ENCODE results near the gene RPS14.
A peak's percentile ranks its signal among the peaks of the same experiment; 100 is the strongest.

DNA sequence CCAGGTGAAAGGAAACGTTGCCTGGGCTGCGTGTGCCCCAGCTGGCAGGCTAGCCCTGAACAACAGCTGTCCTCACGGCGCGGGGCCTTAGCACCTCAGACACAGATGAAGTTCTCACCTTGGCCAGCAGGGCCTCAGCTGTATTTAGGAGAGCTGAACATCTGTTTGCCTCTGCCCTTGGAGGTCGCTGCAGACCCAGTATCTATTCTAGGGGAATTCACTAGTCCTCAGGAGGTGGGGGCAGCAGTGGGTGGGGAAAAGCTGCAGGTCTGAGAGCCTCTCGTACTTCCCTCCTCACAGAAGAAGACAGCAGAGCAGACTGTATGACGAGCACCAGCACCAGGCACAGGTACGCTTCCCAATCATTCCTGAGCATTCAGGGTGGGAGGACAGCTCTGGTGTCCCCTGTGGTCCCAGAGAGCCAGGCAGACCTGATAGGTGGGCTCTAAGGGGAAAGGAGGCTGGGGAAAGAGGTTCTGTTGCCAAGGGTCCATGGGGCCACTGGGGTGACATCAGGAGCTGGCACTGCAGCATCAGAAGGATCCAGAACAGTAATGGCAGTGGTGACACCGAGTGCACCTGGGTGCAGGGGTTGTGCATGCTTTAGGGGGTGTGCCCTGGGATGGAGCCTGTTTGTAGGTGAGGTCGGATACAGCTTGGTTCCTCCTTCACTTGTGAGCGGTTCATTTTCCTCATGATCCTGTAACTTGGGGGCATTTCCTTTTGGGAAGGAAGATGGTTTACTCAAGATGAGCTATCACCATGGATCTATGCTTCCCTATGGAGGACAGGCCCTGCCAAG lies 50.6 kb downstream of the RPS14 start:
- TF ChIP-seq FOXP4 (CRISPR knock-in tag; IDR thresholded peaks at IDR 0.05) (no peak), KAT7 (CRISPR knock-in tag; IDR thresholded peaks at IDR 0.05; ENCODE audit: borderline replicate concordance) (no peak), GABPB1 (CRISPR knock-in tag; IDR thresholded peaks at IDR 0.05) (no peak), ESRRA (CRISPR knock-in tag; IDR thresholded peaks at IDR 0.05; ENCODE audit: borderline replicate concordance) (no peak), NFYB (CRISPR knock-in tag; conservative IDR thresholded peaks at IDR 0.05; ENCODE audit: low read depth) (no peak), USF1 (CRISPR knock-in tag; IDR thresholded peaks at IDR 0.05) (no peak), SMAD4 (CRISPR knock-in tag; IDR thresholded peaks at IDR 0.05) (no peak), FOXJ3 (CRISPR knock-in tag; IDR thresholded peaks at IDR 0.05; ENCODE audit: borderline replicate concordance) (no peak)
- TF ChIP-seq, protein P1, sequence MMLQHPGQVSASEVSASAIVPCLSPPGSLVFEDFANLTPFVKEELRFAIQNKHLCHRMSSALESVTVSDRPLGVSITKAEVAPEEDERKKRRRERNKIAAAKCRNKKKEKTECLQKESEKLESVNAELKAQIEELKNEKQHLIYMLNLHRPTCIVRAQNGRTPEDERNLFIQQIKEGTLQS (CRISPR knock-in tag; conservative IDR thresholded peaks at IDR 0.05) = no peak
- TF ChIP-seq, protein P2, sequence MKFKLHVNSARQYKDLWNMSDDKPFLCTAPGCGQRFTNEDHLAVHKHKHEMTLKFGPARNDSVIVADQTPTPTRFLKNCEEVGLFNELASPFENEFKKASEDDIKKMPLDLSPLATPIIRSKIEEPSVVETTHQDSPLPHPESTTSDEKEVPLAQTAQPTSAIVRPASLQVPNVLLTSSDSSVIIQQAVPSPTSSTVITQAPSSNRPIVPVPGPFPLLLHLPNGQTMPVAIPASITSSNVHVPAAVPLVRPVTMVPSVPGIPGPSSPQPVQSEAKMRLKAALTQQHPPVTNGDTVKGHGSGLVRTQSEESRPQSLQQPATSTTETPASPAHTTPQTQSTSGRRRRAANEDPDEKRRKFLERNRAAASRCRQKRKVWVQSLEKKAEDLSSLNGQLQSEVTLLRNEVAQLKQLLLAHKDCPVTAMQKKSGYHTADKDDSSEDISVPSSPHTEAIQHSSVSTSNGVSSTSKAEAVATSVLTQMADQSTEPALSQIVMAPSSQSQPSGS (CRISPR knock-in tag; IDR thresholded peaks at IDR 0.05; ENCODE audit: borderline replicate concordance, low read depth) = no peak
- TF ChIP-seq, protein P3, sequence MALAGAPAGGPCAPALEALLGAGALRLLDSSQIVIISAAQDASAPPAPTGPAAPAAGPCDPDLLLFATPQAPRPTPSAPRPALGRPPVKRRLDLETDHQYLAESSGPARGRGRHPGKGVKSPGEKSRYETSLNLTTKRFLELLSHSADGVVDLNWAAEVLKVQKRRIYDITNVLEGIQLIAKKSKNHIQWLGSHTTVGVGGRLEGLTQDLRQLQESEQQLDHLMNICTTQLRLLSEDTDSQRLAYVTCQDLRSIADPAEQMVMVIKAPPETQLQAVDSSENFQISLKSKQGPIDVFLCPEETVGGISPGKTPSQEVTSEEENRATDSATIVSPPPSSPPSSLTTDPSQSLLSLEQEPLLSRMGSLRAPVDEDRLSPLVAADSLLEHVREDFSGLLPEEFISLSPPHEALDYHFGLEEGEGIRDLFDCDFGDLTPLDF (CRISPR knock-in tag; IDR thresholded peaks at IDR 0.05) = no peak
- TF ChIP-seq, protein P4, sequence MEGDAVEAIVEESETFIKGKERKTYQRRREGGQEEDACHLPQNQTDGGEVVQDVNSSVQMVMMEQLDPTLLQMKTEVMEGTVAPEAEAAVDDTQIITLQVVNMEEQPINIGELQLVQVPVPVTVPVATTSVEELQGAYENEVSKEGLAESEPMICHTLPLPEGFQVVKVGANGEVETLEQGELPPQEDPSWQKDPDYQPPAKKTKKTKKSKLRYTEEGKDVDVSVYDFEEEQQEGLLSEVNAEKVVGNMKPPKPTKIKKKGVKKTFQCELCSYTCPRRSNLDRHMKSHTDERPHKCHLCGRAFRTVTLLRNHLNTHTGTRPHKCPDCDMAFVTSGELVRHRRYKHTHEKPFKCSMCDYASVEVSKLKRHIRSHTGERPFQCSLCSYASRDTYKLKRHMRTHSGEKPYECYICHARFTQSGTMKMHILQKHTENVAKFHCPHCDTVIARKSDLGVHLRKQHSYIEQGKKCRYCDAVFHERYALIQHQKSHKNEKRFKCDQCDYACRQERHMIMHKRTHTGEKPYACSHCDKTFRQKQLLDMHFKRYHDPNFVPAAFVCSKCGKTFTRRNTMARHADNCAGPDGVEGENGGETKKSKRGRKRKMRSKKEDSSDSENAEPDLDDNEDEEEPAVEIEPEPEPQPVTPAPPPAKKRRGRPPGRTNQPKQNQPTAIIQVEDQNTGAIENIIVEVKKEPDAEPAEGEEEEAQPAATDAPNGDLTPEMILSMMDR (IDR thresholded peaks at IDR 0.05) = peak; percentile 23; the same call in 1 of the 2 replicates
- TF ChIP-seq, protein P5, sequence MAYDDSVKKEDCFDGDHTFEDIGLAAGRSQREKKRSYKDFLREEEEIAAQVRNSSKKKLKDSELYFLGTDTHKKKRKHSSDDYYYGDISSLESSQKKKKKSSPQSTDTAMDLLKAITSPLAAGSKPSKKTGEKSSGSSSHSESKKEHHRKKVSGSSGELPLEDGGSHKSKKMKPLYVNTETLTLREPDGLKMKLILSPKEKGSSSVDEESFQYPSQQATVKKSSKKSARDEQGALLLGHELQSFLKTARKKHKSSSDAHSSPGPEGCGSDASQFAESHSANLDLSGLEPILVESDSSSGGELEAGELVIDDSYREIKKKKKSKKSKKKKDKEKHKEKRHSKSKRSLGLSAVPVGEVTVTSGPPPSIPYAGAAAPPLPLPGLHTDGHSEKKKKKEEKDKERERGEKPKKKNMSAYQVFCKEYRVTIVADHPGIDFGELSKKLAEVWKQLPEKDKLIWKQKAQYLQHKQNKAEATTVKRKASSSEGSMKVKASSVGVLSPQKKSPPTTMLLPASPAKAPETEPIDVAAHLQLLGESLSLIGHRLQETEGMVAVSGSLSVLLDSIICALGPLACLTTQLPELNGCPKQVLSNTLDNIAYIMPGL (CRISPR knock-in tag; IDR thresholded peaks at IDR 0.05) = no peak
